GM21515 (cell line): ENCODE data around the gene ACACA.

Experiments used
- ATAC-seq: cut with Tn5 transposase; IDR thresholded peaks from one replicate; pipeline ENCODE4 v1.9.1; 2021; ENCODE audit not compliant: unreplicated experiment

The ACACA gene

DNA sequence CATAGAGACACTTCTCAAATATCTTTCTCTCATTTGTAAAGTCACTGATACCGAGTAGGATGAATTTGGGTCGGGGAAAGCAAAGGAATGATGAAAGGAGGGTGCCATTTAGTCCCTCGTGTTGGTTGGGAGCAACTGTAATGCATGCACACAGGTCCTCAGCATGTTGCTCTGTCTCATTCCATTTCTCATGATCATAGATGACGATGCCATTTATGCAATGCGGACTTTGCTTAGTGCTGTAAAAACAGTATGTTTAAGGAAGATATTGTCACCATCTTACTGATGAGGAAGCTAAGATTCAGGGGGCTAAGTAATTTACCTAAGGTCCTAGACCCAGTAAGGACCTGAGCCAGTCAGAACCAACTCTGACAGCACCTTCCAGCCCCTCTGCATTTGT is 357.8 kb downstream of the ACACA start:
- no peak for ATAC-seq

DNA sequence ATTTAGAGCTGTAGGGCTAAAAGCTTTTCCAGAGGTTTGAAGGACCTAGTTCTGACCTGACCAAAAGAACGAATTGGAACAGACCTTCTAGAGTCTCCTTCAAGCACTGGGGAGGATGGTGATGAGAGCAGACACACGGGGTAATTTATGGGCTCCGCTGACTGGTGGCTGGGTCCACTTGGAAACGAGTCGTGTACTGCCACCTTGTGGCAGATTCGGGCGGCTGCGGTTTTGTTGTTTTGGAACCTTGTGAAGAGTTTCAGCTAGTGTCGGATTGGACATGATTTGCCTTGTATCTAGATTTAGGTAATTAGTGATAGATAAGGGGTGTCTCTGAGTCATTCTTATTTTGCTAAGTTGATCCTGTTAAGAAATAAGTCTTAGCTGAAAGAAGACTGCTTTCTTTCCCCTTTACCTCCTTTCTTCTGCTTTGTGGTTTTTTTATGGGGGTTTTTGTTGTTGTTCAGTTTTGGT is 359.0 kb downstream of the ACACA start:
- no peak for ATAC-seq

DNA sequence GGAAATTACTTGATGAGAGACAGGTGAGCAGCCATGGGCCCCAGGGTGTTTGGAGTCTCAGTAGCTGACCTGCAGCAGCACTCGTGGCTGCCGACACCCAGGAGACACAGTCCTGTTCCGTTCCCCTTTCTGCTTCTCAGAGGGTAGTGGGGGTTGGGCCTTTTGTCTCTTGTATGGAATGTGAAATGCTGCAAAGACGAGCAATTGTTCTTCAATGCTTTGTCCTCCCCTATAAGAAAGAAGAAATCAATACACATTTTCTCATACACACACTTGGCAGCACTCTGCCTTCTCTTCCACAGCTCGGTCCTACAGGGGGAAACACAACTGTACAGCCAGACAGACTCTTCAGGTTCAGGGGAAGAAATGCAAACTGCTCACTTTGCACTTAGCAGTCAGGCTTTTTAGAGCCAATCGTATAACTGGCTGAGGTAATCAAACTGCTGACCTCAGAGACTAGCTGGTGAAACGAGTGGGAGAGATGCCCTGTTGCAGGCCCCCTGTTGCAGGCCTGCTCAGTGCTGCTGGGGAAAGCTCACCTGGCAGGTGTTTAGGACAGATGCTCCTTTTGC is 361.2 kb downstream of the ACACA start:
- no peak for ATAC-seq

DNA sequence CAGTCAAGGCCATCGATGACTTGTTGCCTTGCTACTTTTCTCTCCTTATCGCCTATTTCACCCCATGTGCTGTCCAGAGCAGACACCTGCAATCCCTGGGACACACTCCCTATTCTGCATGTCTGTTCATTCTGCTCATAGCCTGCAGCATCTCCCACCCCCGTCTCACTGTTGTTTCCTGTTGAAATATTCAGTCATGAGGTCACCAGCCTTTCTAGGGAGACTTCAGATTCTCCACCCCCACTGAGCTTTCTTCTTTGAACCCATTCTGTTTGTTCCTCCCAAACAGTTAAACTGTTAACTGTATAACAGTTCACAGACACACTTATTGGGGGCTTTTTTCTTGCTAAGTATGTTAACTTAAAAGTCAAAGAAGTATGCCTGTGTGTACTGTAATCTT is 363.4 kb downstream of the ACACA start:
- no peak for ATAC-seq

DNA sequence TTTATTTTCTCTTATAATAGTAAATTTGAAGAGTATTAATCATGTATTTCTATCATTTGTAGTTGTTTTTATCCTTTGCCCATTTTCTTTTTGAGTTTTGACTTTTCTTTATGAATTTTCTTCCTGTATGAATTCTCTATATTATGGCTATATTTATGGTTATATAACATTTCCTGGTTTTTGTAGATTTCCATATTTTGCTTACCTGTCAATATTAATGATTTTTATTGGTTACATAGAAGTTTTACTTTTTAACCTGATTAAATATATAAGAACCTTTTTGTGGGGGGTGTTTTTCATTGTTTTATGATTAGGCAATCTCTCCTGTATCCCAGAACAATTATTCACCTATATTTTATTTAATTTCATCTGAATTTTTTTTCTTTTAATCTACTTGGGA is 364.7 kb downstream of the ACACA start:
- no peak for ATAC-seq

DNA sequence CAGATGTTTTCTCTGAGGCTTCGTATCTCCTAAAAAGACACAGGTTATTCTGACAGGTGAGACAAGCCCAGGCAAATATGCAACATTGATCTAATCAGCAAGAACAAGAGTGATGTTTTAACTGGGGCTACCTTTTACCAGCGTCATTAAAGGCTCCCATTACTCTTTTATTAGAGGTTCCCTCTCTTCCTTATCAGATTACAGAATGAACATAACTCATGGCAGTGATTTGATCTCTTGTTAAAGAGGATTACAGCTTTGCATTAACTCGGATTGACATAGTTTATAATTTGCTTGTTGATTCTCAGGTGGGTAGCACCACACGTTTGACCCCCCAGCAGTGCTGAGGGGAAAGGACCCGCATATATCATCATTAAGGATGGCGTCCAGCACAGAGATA is 367.4 kb downstream of the ACACA start:
- ATAC-seq: no peak

DNA sequence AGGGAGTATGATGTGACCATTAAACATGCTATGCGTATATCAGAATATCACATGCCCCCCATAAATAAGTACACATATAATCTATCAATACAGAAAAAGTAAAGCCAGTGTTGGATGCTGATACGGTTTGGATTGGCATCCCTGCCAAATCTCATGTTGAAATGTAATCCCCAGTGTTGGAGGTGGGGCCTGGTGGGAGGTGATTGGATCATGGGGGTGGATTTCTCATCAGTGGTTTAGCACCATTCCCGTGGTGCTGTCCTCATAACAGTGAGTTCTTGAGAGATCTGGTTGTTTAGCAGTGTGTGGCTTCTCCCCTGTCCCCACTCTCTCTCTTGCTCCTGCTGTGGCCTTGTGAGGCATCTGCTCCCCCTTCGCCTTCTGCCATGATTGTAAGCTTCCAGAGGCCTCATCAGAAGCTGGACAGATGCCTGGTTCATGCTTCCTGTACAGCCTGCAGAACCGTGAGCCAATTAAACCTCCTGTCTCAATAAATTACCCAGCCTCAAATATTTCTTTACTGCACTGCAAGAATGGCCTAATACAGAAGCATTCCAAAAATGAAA is 369.0 kb downstream of the ACACA start:
- no peak for ATAC-seq
